22Rv1 (cell line): Measurements from ENCODE around the gene AQR.

Source experiments
- H3K27ac ChIP-seq: fragments of 450-650 bp; 2 replicates; pipeline ENCODE4 v1.5.1; 2017
- CTCF ChIP-seq: fragments of 450-650 bp; IDR thresholded peaks from 2 replicates; pipeline ENCODE4 v1.5.1; 2017; ENCODE audit warnings: mild to moderate bottlenecking
- ZFX ChIP-seq: fragments of 450-650 bp; IDR thresholded peaks from 2 replicates; pipeline ENCODE4 v1.6.1; 2017; ENCODE audit warnings: antibody characterized with exemption, borderline replicate concordance

AQR gene

GRCh38 chr15:34969340-34970097 lies at the start of gene AQR:
AQR (minus strand) TSS chr15:34969742; CDS start chr15:34969613, 129 bp downstream.
- peak within 1 kb of the TSS; percentile 60 for H3K27ac ChIP-seq

GRCh38 chr15:35014241-35014640 lies 44.7 kb upstream of the AQR start:
- no peak overlapping the region for H3K27ac ChIP-seq
- no peak for TF ChIP-seq ZFX
- no peak for TF ChIP-seq CTCF

More at GRCh38 chr15:34969340-34970097, at the start of gene AQR:
- TF ChIP-seq CTCF (peak; percentile 93), ZFX (no peak)

- no peak for TF ChIP-seq ZFX
- no peak for TF ChIP-seq CTCF
Measured at GRCh38 chr15:35013370-35013769, 43.8 kb upstream of the AQR start.

GRCh38 chr15:35007397-35007796 lies 37.9 kb upstream of the AQR start:
- peak overlapping the region; percentile 69 for H3K27ac ChIP-seq
- TF ChIP-seq CTCF (no peak), ZFX (no peak)

More at GRCh38 chr15:35013370-35013769, 43.8 kb upstream of the AQR start:
- no peak overlapping the region for H3K27ac ChIP-seq

GRCh38 chr15:35005933-35006332 lies 36.4 kb upstream of the AQR start:
- no peak overlapping the region for H3K27ac ChIP-seq
- no peak for TF ChIP-seq CTCF
- TF ChIP-seq ZFX: no peak

- H3K27ac ChIP-seq: no peak overlapping the region
- TF ChIP-seq CTCF (no peak), ZFX (no peak)
Measured at GRCh38 chr15:35003928-35004327, 34.4 kb upstream of the AQR start.

GRCh38 chr15:35000511-35000910 lies 31.0 kb upstream of the AQR start:
- no peak overlapping the region for H3K27ac ChIP-seq
- TF ChIP-seq CTCF (no peak), ZFX (no peak)
